Upper lobe of left lung (tissue), 6 donors: ENCODE measurements around the gene RAET1E. TPM values are rescaled to one million over a fixed set of nuclear protein-coding genes. Genes with fewer than 3 reads are reported as not detected.
"Not testable (repeated sequence)": the region's sequence is repeated elsewhere in the genome, so short reads cannot be mapped to it uniquely, and the experiment has no call there.

Experiments
- ATAC-seq, 2 donors: fragments of 200-7000 bp; cut with Tn5 transposase; one replicate each; pipeline ENCODE4 v1.9.1; 2022; ENCODE audit warnings: mild to moderate bottlenecking in 2 of 2, moderate library complexity in 2 of 2; ENCODE audit not compliant: low FRiP score in 2 of 2
- DNase-seq, 2 donors: peaks; one replicate each; pipeline ENCODE4 v3.0.0-alpha.2; 2019 to 2020
- H3K27ac ChIP-seq, 4 donors: fragments of 200-600 bp; sonication (generic); one replicate each; pipeline ENCODE4 v1.5.1; 2016 to 2019
- H3K27me3 ChIP-seq, 4 donors: fragments of 200-600 bp; sonication (generic); one replicate each; pipeline ENCODE4 v1.5.1; 2017 to 2019
- H3K36me3 ChIP-seq, 4 donors: fragments of 200-600 bp; sonication (generic); one replicate each; pipeline ENCODE4 v1.5.1; 2016 to 2019
- H3K4me1 ChIP-seq, 4 donors: fragments of 200-600 bp; sonication (generic); one replicate each; pipeline ENCODE4 v1.5.1; 2018 to 2019
- H3K4me3 ChIP-seq, 4 donors: fragments of 200-600 bp; sonication (generic); one replicate each; pipeline ENCODE4 v1.5.1; 2017 to 2019; ENCODE audit warnings: mild to moderate bottlenecking in 2 of 4, moderate library complexity in 1 of 4
- H3K9me3 ChIP-seq, 4 donors: fragments of 200-600 bp; sonication (generic); one replicate each; pipeline ENCODE4 v1.5.1; 2018 to 2019
- EP300 ChIP-seq, 4 donors: sonication (generic); formaldehyde crosslinking; IDR thresholded peaks; one replicate each; pipeline ENCODE4 v1.5.1; 2017; ENCODE audit warnings: antibody characterized with exemption in 4 of 4, control low read depth in 2 of 4
- POLR2A ChIP-seq, 4 donors: fragments of 450-650 bp; IDR thresholded peaks; one replicate each; pipeline ENCODE4 v1.5.1; 2016 to 2017; ENCODE audit warnings: antibody characterized with exemption in 4 of 4, mild to moderate bottlenecking in 2 of 4
- POLR2AphosphoS5 ChIP-seq, 2 donors: sonication (generic); formaldehyde crosslinking; IDR thresholded peaks; one replicate each; pipeline ENCODE4 v1.5.1; 2017; ENCODE audit warnings: antibody characterized with exemption in 2 of 2
- WGBS, 2 donors: methylation state at CpG; one replicate each; pipeline ENCODE4 v1.1.5; 2017 to 2018; 5-methylcytosine and 5-hydroxymethylcytosine counted together
- total RNA-seq, 6 donors: library from RNA; depleted of rRNA in 4 of 6; stranded (reverse); fragments of >200 nt in 4 of 6; gene quantifications; one replicate each; pipeline versions ENCODE4 v1.1.0 to v1.2.1, GENCODE V29; 2016 to 2021
- TF ChIP-seq, protein P1 (sequence below), 6 experiments: fragments of 450-650 bp in 4 of 6; fragments of 200-600 bp in 2 of 6; sonication (generic) in 2 of 6; IDR thresholded peaks; one replicate each; pipeline ENCODE4 v1.5.1; 2016 to 2019; ENCODE audit warnings: antibody characterized with exemption in 6 of 6
- donor health status: DM: no; HTN: no; CAD: no; lungs with moderate emphysema.
- donor health status: DM: no; HTN: yes; CAD: no; lungs with severe emphysema.

The RAET1E gene
- total RNA-seq, 6 donors from 2014 or later, result 0.30 to 2.3 (median 1.4) TPM; not detected in 1

DNA sequence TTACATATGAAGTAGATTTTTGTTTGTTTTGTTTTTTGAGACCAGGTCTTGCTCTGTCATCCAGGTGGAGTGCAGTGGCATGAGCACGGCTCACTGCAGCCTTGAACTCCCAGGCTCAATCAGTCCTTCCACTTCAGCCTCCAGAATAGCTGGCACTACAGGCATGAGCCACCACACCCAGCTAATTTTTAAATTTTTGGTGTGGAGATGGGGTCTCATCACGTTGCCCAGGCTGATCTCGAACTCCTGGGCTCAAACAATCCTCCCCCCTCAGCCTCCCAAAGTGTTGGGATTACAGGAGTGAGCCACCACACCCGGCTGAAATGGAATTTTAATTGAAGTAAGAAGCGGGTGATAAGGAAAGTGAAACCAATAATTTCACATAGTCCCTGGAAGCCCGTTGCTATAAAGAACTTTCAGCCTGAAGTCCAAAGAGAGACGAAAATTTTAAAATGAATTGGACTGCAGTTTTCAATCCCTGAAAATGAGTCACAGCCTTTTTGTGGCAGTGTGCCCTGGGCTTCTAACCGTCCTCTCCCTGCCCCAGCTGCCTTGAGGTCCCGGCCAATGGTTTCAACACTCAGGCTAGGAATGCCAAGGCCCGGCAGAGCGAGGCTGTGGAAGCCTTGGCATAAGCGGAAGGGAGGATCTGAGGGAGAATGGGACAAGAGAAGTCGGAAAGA is 757 bp downstream of the RAET1E start:
- peak; percentile 72 to 92 for ATAC-seq
- peak in 1 of 2 donors; percentile 32 for TF ChIP-seq POLR2AphosphoS5 (IDR thresholded peaks at IDR 0.05)
- no peak for TF ChIP-seq EP300 (IDR thresholded peaks at IDR 0.05)
- H3K9me3 ChIP-seq, result no peaks in the 10 kb centered on the region
- peaks cover 28 to 37% (median 31%) of the 10 kb centered on the region in 4 donors for H3K4me1 ChIP-seq
- DNase-seq, result peak in 1 of 2 donors; percentile 58
- H3K36me3 ChIP-seq, result no peaks in the 10 kb centered on the region
- peak overlapping the region; percentile 57 to 82 (median 74) for H3K27ac ChIP-seq
- 46 to 57% methylated on average over 13 of the region's 13 CpGs for WGBS, 2 donors
- H3K4me3 ChIP-seq, result peak overlapping the region in 2 of 4 donors; percentile 1 to 28
- H3K27me3 ChIP-seq, result no peaks in the 10 kb centered on the region

DNA sequence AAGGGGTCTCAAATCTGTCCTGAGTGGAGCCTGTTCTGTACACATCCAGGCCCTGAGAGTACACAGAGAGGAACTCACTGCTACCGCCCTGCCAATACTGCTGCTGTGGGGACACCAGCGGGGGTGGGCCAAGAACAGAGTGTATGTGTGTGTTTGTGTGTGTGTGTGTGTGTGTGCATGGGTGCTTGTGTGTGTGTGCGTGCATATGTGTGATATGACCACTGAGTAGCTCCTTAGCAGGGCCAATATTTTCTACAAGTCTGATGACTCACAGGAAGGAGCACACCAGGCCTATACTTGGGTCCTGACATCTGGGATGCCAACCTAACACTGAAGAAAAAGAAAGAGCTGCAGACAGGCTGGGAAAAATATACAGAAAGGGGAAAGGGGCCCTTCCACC is 1.4 kb downstream of the RAET1E start:
- H3K27me3 ChIP-seq, result no peaks in the 10 kb centered on the region
- H3K36me3 ChIP-seq, result no peaks in the 10 kb centered on the region
- ATAC-seq (peak; percentile 2 to 43), DNase-seq (no peak)
- H3K27ac ChIP-seq, result peak overlapping the region in 3 of 4 donors; percentile 73 to 82 (median 76)
- H3K9me3 ChIP-seq, result no peaks in the 10 kb centered on the region
- 70 to 80% methylated on average over 1 to 3 of the region's 3 CpGs for WGBS, 2 donors
- no peak overlapping the region for H3K4me3 ChIP-seq
- TF ChIP-seq POLR2A (IDR thresholded peaks at IDR 0.05), result no peak
- TF ChIP-seq EP300 (IDR thresholded peaks at IDR 0.05), result no peak
- TF ChIP-seq, protein P1, sequence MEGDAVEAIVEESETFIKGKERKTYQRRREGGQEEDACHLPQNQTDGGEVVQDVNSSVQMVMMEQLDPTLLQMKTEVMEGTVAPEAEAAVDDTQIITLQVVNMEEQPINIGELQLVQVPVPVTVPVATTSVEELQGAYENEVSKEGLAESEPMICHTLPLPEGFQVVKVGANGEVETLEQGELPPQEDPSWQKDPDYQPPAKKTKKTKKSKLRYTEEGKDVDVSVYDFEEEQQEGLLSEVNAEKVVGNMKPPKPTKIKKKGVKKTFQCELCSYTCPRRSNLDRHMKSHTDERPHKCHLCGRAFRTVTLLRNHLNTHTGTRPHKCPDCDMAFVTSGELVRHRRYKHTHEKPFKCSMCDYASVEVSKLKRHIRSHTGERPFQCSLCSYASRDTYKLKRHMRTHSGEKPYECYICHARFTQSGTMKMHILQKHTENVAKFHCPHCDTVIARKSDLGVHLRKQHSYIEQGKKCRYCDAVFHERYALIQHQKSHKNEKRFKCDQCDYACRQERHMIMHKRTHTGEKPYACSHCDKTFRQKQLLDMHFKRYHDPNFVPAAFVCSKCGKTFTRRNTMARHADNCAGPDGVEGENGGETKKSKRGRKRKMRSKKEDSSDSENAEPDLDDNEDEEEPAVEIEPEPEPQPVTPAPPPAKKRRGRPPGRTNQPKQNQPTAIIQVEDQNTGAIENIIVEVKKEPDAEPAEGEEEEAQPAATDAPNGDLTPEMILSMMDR (IDR thresholded peaks at IDR 0.05), result no peak
- no peak for TF ChIP-seq POLR2AphosphoS5 (IDR thresholded peaks at IDR 0.05)
- H3K4me1 ChIP-seq, result peaks cover 28 to 37% (median 31%) of the 10 kb centered on the region in 4 donors

DNA sequence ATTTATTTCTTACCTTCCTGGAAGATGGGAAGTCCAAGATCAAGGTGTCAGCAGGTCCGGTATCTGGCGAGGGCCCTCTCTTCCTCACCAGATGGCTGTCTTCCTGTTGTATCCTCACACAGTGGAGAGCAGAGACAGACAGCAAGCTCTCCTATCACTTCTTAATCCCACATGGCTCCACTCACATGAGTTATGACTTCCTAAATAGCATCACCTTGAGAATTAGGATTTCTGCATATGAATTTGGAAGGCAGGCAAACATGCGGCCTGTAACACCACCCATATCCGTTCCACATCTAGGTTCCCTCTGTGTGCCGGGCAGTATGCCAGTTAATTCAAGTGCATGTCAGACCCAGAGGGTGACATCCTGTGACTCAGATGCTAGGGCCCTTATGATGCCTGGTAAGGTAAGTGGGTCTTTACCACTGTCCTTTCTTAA is 2.1 kb downstream of the RAET1E start:
- ATAC-seq (peak; percentile 23 to 28), DNase-seq (peak in 1 of 2 donors; percentile 73)
- no peaks in the 10 kb centered on the region for H3K36me3 ChIP-seq
- H3K27ac ChIP-seq, result peak overlapping the region; percentile 41 to 82 (median 74)
- no peaks in the 10 kb centered on the region for H3K27me3 ChIP-seq
- 32 to 43% methylated on average over 4 to 5 of the region's 5 CpGs for WGBS, 2 donors
- H3K9me3 ChIP-seq, result no peaks in the 10 kb centered on the region
- no peak overlapping the region for H3K4me3 ChIP-seq
- peaks cover 28 to 37% (median 31%) of the 10 kb centered on the region in 4 donors for H3K4me1 ChIP-seq
- no peak for TF ChIP-seq POLR2A (IDR thresholded peaks at IDR 0.05)
- TF ChIP-seq POLR2AphosphoS5 (IDR thresholded peaks at IDR 0.05), result peak in 1 of 2 donors; percentile 54
- TF ChIP-seq, protein P1 (IDR thresholded peaks at IDR 0.05), result no peak
- no peak for TF ChIP-seq EP300 (IDR thresholded peaks at IDR 0.05)

DNA sequence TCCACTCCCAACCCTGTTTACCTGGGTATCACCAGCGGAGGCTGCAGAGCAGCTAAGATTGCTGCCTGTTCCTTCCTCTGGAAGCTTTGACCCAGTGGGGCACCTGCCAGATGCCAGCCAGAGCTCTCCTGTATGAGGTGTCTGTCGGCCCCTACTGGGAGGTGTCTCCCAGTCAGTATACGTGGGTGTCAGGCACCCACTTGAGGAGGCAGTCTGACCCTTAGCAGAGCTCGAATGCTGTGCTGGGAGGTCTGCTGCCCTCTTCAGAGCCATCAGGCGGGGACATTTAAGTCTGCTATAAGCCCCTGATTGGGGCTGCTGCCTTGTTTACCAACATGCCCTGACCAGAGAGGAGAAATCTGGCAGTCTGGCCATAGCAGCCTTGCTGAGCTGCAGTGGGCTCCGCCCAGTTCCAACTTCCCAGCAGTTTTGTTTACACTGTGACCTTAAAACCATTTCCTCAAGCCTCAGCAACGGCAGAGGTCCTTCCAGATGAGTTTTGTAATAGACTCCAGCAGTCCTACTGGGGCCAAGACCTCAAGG is 2.8 kb downstream of the RAET1E start:
- Histone ChIP-seq H3K27me3 (no peaks in the 10 kb centered on the region), H3K27ac (peak overlapping the region; percentile 41 to 82 (median 74)), H3K4me3 (no peak overlapping the region), H3K36me3 (no peaks in the 10 kb centered on the region), H3K9me3 (no peaks in the 10 kb centered on the region), H3K4me1 (peaks cover 29 to 43% (median 32%) of the 10 kb centered on the region in 4 donors)
- ATAC-seq (peak; percentile 76 to 84), DNase-seq (peak in 1 of 2 donors; percentile 79)
- 13 to 32% methylated on average over 2 to 3 of the region's 7 CpGs for WGBS, 2 donors
- TF ChIP-seq EP300 (IDR thresholded peaks at IDR 0.05), result peak in 1 of 4 donors; percentile 32
- TF ChIP-seq, protein P1 (IDR thresholded peaks at IDR 0.05), result no peak
- TF ChIP-seq POLR2A (IDR thresholded peaks at IDR 0.05), result no peak
- TF ChIP-seq POLR2AphosphoS5 (IDR thresholded peaks at IDR 0.05), result peak in 1 of 2 donors; percentile 25

DNA sequence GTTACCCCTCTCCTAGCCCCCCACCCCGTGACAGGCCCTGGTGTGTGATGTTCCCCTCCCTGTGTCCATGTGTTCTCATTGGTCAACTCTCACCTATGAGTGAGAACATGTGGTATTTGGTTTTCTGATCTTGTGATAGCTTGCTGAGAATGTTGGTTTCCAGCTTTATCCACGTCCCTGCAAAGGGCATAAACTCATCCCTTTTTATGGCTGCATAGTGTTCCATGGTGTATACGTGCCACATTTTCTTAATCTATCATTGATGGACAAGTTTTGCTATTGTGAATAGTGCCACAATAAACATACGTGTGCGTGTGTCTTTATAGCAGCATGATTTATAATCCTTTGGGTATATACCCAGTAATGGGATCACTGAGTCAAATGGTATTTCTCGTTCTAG is 6.0 kb downstream of the RAET1E start:
- not testable (repeated sequence) for H3K27ac ChIP-seq, H3K4me3 ChIP-seq, H3K27me3 ChIP-seq, H3K36me3 ChIP-seq, H3K9me3 ChIP-seq, ATAC-seq, DNase-seq
- H3K4me1 ChIP-seq, result peaks cover 20 to 28% (median 24%) of the 10 kb centered on the region in 4 donors
- WGBS, 2 donors, result 72 to 81% methylated on average over 6 of the region's 6 CpGs
